GM23338 (cell line): ENCODE data around the gene MDM4.

Experiments used
- CREB1 ChIP-seq: fragments of 250-450 bp; sonication (Bioruptor Pico); IDR thresholded peaks from 2 replicates; pipeline ENCODE4 v1.5.0; 2020; ENCODE audit warnings: low read depth, mild to moderate bottlenecking, moderate library complexity
- ETS1 ChIP-seq: IDR thresholded peaks from 2 replicates; pipeline ENCODE4 v1.6.1; 2016; ENCODE audit warnings: antibody characterized with exemption
- EZH2 ChIP-seq: fragments of 200-600 bp; sonication (generic); IDR thresholded peaks from one replicate; pipeline ENCODE4 v1.8.0; 2017; ENCODE audit warnings: antibody characterized with exemption, mild to moderate bottlenecking, low read depth; ENCODE audit not compliant: unreplicated experiment
- EZH2phosphoT487 ChIP-seq: fragments of 200-600 bp; sonication (generic); IDR thresholded peaks from one replicate; pipeline ENCODE4 v1.8.1; 2018; ENCODE audit warnings: antibody characterized with exemption; ENCODE audit not compliant: unreplicated experiment
- JUNB ChIP-seq: IDR thresholded peaks from one replicate; pipeline ENCODE4 v1.6.1; 2016; ENCODE audit warnings: antibody characterized with exemption; ENCODE audit not compliant: unreplicated experiment
- POLR2AphosphoS5 ChIP-seq: IDR thresholded peaks from 2 replicates; pipeline ENCODE4 v1.6.1; 2016; ENCODE audit warnings: antibody characterized with exemption, low read depth
- ZNF114 ChIP-seq: fragments of 250-450 bp; sonication (Bioruptor Pico); IDR thresholded peaks from 2 replicates; pipeline ENCODE4 v1.5.0; 2020; ENCODE audit warnings: mild to moderate bottlenecking, moderate library complexity
- TF ChIP-seq, protein P1 (sequence below), 2 experiments: fragments of 200-600 bp in 1 of 2; sonication (generic) in 1 of 2; conservative IDR thresholded peaks; 2 replicates each; pipeline versions ENCODE4 v1.5.1 to v1.6.1; 2016 to 2017; ENCODE audit warnings: antibody characterized with exemption in 2 of 2, low read depth in 2 of 2, mild to moderate bottlenecking in 2 of 2, moderate library complexity in 1 of 2
- TF ChIP-seq, protein P2 (sequence below): IDR thresholded peaks from one replicate; pipeline ENCODE4 v1.6.1; 2018; ENCODE audit warnings: antibody characterized with exemption; ENCODE audit not compliant: unreplicated experiment

- TF ChIP-seq POLR2AphosphoS5 (no peak), EZH2phosphoT487 (no peak), EZH2 (no peak), JUNB (no peak), ETS1 (no peak), CREB1 (CRISPR knock-in tag) (no peak), ZNF114 (CRISPR knock-in tag) (no peak)
- TF ChIP-seq, protein P1, sequence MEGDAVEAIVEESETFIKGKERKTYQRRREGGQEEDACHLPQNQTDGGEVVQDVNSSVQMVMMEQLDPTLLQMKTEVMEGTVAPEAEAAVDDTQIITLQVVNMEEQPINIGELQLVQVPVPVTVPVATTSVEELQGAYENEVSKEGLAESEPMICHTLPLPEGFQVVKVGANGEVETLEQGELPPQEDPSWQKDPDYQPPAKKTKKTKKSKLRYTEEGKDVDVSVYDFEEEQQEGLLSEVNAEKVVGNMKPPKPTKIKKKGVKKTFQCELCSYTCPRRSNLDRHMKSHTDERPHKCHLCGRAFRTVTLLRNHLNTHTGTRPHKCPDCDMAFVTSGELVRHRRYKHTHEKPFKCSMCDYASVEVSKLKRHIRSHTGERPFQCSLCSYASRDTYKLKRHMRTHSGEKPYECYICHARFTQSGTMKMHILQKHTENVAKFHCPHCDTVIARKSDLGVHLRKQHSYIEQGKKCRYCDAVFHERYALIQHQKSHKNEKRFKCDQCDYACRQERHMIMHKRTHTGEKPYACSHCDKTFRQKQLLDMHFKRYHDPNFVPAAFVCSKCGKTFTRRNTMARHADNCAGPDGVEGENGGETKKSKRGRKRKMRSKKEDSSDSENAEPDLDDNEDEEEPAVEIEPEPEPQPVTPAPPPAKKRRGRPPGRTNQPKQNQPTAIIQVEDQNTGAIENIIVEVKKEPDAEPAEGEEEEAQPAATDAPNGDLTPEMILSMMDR (conservative IDR thresholded peaks at IDR 0.05; ENCODE audit: low read depth in 2 of 2), result no peak
- TF ChIP-seq, protein P2, sequence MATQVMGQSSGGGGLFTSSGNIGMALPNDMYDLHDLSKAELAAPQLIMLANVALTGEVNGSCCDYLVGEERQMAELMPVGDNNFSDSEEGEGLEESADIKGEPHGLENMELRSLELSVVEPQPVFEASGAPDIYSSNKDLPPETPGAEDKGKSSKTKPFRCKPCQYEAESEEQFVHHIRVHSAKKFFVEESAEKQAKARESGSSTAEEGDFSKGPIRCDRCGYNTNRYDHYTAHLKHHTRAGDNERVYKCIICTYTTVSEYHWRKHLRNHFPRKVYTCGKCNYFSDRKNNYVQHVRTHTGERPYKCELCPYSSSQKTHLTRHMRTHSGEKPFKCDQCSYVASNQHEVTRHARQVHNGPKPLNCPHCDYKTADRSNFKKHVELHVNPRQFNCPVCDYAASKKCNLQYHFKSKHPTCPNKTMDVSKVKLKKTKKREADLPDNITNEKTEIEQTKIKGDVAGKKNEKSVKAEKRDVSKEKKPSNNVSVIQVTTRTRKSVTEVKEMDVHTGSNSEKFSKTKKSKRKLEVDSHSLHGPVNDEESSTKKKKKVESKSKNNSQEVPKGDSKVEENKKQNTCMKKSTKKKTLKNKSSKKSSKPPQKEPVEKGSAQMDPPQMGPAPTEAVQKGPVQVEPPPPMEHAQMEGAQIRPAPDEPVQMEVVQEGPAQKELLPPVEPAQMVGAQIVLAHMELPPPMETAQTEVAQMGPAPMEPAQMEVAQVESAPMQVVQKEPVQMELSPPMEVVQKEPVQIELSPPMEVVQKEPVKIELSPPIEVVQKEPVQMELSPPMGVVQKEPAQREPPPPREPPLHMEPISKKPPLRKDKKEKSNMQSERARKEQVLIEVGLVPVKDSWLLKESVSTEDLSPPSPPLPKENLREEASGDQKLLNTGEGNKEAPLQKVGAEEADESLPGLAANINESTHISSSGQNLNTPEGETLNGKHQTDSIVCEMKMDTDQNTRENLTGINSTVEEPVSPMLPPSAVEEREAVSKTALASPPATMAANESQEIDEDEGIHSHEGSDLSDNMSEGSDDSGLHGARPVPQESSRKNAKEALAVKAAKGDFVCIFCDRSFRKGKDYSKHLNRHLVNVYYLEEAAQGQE, result no peak
Observed at GRCh38 chr1:204602111-204602579, 85.9 kb downstream of the MDM4 start.
